T-cell (primary cell): Measurements from ENCODE around the gene DSE. TPM values are rescaled to one million over a fixed set of nuclear protein-coding genes. Genes with fewer than 3 reads are reported as not detected.

ENCODE experiments used
- ATAC-seq, 4 experiments: fragments of 200-7000 bp in 3 of 4; fragments of 150-1000 bp in 1 of 4; cut with Tn5 transposase; replicated peaks in 1 of 4; 1 replicate in 3 of 4; 2 replicates in 1 of 4; pipeline ENCODE4 v1.10.0; 2021; ENCODE audit warnings: moderate library complexity in 3 of 4, mild to moderate bottlenecking in 2 of 4, moderate number of reproducible peaks in 1 of 4
- CTCF ChIA-PET, 2 donors: fragments of 300-600 bp; sonication (Branson Sonifier 250); formaldehyde crosslinking; loops; one replicate each; lab custom pipeline; 2022; ENCODE audit warnings: antibody characterized with exemption in 2 of 2; lab: Charles Lee
- POLR2A ChIA-PET, 2 donors: fragments of 300-600 bp; sonication (Branson Sonifier 250); formaldehyde crosslinking; loops; one replicate each; lab custom pipeline; 2022; ENCODE audit warnings: antibody characterized with exemption in 2 of 2; lab: Charles Lee
- DNase-seq, 35 experiments: peaks; one replicate each; pipeline versions ENCODE4 v3.0.0 to v3.0.0-alpha.2; 2013 to 2023
- H3K27ac ChIP-seq: one replicate; pipeline ENCODE4 v1.5.1; 2013; ENCODE audit warnings: low read length
- H3K27me3 ChIP-seq, 2 experiments: replicated peaks in 1 of 2; 1 replicate in 1 of 2; 2 replicates in 1 of 2; pipeline versions ENCODE4 v1.6.1 to v1.7.0; 2013; ENCODE audit warnings: low read length in 1 of 2, mixed read lengths in 1 of 2; ENCODE audit not compliant: control insufficient read depth in 2 of 2, insufficient read depth in 2 of 2; ENCODE audit errors: extremely low read depth in 1 of 2
- H3K36me3 ChIP-seq, 2 donors: 1 replicate in 1 of 2; 2 replicates in 1 of 2; pipeline versions ENCODE4 v1.6.1 to v1.7.0; 2013; ENCODE audit warnings: low read length in 1 of 2; ENCODE audit not compliant: control insufficient read depth in 2 of 2, insufficient read depth in 1 of 2; ENCODE audit errors: extremely low read depth in 1 of 2
- H3K4me1 ChIP-seq, 2 experiments: 1 replicate in 1 of 2; 2 replicates in 1 of 2; pipeline versions ENCODE4 v1.6.1 to v1.7.0; 2013; ENCODE audit warnings: low read length in 2 of 2, mixed read lengths in 1 of 2; ENCODE audit not compliant: insufficient read depth in 2 of 2, control insufficient read depth in 1 of 2; ENCODE audit errors: extremely low read depth in 1 of 2
- H3K4me3 ChIP-seq, 2 donors: 1 replicate in 1 of 2; 2 replicates in 1 of 2; pipeline versions ENCODE4 v1.5.1 to v1.7.0; 2013; ENCODE audit warnings: mild to moderate bottlenecking in 2 of 2, low read length in 1 of 2, moderate library complexity in 1 of 2; ENCODE audit not compliant: control insufficient read depth in 1 of 2; ENCODE audit errors: extremely low read depth in 1 of 2
- H3K9me3 ChIP-seq: 2 replicates; pipeline ENCODE4 v1.7.0; 2013
- H3K27ac Mint-ChIP-seq, 2 donors: one replicate each; pipeline ENCODE4 v1.8.0; 2020 to 2021; ENCODE audit warnings: mild to moderate bottlenecking in 2 of 2, mixed read lengths in 2 of 2
- H3K27me3 Mint-ChIP-seq, 2 donors: one replicate each; pipeline ENCODE4 v1.8.0; 2021 to 2022; ENCODE audit warnings: mixed read lengths in 2 of 2
- H3K36me3 Mint-ChIP-seq: one replicate; pipeline ENCODE4 v1.8.0; 2021; ENCODE audit warnings: mixed read lengths
- H3K4me1 Mint-ChIP-seq, 3 donors: one replicate each; pipeline ENCODE4 v1.8.0; 2020 to 2022; ENCODE audit warnings: mixed read lengths in 3 of 3, mild to moderate bottlenecking in 1 of 3
- H3K4me3 Mint-ChIP-seq, 3 donors: one replicate each; pipeline ENCODE4 v1.8.0; 2020 to 2022; ENCODE audit warnings: mild to moderate bottlenecking in 3 of 3, mixed read lengths in 3 of 3, moderate library complexity in 3 of 3
- H3K9me3 Mint-ChIP-seq, 3 donors: one replicate each; pipeline ENCODE4 v1.8.0; 2020 to 2022; ENCODE audit warnings: mixed read lengths in 3 of 3
- WGBS: methylation state at CpG from one replicate; pipeline ENCODE4 v1.1.5; 2013; ENCODE audit warnings: missing lambda C conversion rate; ENCODE audit not compliant: insufficient coverage; 5-methylcytosine and 5-hydroxymethylcytosine counted together
- total RNA-seq, 35 experiments: library from RNA in 6 of 35; stranded (reverse) in 6 of 35; fragments of 120-200 nt in 1 of 35; gene quantifications; one replicate each; pipeline versions ENCODE4 v1.2.1 to v1.2.4 and lab custom pipeline; 2013 to 2026

Gene DSE
- total RNA-seq, 5 donors from 2014 or later (not counting 1 experiment from before 2014, with no cell fraction given), result 5.9 to 9.3 (median 7.4) TPM

DNA sequence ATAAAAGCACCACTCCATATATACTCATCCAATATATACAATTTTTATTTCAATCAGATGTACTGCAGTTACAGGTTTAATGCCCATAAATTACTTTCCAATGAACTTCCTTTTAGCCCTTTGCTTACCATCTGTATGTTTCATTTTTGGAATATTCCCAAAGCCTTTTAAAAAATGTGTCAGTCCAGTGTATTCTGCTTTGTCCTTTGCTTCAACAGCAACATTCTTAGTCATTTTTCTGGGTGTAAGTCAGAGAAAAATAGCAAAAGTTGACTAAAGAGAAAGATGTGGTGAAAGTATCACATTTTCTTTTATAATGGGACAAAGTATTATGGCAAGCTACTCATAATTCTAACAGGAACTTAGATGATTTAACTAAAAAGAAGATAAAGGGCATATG lies 15.2 kb downstream of the DSE start:
- peaks cover 0 to 11% of the 10 kb centered on the region in 2 donors for H3K27me3 Mint-ChIP-seq
- no peaks in the 10 kb centered on the region for H3K27me3 ChIP-seq
- H3K36me3 ChIP-seq, result no peaks in the 10 kb centered on the region
- H3K4me3 Mint-ChIP-seq, result no peak overlapping the region
- no peaks in the 10 kb centered on the region for H3K4me1 ChIP-seq
- no peaks in the 10 kb centered on the region for H3K9me3 Mint-ChIP-seq
- ATAC-seq, result no peak
- H3K9me3 ChIP-seq, result no peaks in the 10 kb centered on the region
- no peaks in the 10 kb centered on the region for H3K36me3 Mint-ChIP-seq
- ChIA-PET CTCF (no interaction called here), POLR2A (no interaction called here)
- DNase-seq, result no peak
- no peak overlapping the region for H3K27ac Mint-ChIP-seq
- H3K4me3 ChIP-seq, result no peak overlapping the region
- H3K27ac ChIP-seq, result no peak overlapping the region
- H3K4me1 Mint-ChIP-seq, result peaks cover 0 to 22% (median 13%) of the 10 kb centered on the region in 3 donors

DNA sequence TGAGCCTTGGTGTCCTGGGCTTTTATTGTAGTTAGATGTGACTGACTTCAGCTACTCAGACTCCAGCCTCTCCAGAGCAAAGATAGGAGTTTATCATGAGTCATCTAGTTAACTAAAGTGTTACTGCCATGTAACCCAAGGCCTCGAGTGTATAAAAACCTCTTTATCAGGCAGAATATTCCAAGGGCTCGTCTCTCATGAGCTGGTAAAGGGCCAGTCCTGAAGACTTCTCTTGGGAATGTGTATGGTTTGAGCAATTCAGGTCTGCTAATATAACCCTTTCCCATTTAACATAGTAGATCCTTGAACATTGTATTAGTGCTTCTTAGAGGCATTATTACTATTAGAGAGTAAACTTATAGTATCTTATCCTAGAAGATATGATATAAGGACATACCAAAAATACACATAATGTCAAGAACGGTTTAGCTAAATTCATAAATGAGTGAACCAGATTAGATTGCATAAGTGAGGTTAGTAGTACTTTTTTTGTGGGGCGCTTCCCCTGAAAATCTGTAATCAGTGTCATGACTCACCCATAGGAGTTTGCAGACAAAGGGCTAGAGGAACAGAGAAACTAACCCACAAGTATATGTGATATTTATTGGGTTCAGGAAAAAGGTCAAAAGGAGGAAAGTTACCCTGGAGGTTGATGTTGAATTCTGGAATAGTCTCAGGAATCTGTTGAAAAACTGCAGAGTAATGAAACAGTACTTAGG lies 16.0 kb downstream of the DSE start:
- Histone ChIP-seq H3K4me3 (no peak overlapping the region), H3K27me3 (no peaks in the 10 kb centered on the region), H3K36me3 (no peaks in the 10 kb centered on the region), H3K9me3 (no peaks in the 10 kb centered on the region), H3K4me1 (no peaks in the 10 kb centered on the region), H3K27ac (peak overlapping the region; percentile 25)
- H3K27me3 Mint-ChIP-seq, result peaks cover 0 to 7% of the 10 kb centered on the region in 2 donors
- no peak for ATAC-seq
- H3K4me3 Mint-ChIP-seq, result no peak overlapping the region
- H3K27ac Mint-ChIP-seq, result peak overlapping the region; percentile 24 to 68
- DNase-seq, result no peak
- POLR2A ChIA-PET, result no interaction called here
- CTCF ChIA-PET, result no interaction called here
- peaks cover 0 to 24% (median 13%) of the 10 kb centered on the region in 3 donors for H3K4me1 Mint-ChIP-seq
- no CpG with 5 or more reads among the region's 4 CpGs for WGBS
- H3K9me3 Mint-ChIP-seq, result no peaks in the 10 kb centered on the region
- H3K36me3 Mint-ChIP-seq, result no peaks in the 10 kb centered on the region

DNA sequence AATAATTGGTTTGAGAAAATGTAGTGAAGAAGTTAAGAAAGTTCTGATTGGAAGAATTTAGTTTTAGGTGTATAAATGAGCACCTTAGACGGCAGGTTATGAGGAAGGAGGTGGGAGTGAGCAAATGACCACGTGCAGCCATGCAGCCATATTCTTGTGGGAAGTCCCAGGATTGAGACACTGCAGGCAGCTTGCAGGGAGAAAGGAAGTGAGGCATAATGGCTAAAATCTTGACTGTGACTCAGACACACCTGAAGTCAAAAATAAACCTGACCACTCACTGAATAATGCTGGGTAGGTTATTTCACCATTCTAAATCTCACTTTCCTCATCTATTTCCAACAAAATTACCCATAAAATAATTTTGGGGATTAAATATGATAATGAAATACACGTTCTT lies 16.6 kb downstream of the DSE start:
- CTCF ChIA-PET, result no interaction called here
- Mint-ChIP-seq H3K9me3 (no peaks in the 10 kb centered on the region), H3K4me3 (no peak overlapping the region), H3K27ac (peak overlapping the region; percentile 24 to 68), H3K36me3 (no peaks in the 10 kb centered on the region), H3K4me1 (peaks cover 5 to 29% (median 18%) of the 10 kb centered on the region in 3 donors), H3K27me3 (peaks cover 0 to 7% of the 10 kb centered on the region in 2 donors)
- peaks cover 0 to 4% of the 10 kb centered on the region in 2 experiments for H3K4me1 ChIP-seq
- 62% methylated on average over 2 of the region's 3 CpGs for WGBS
- H3K27ac ChIP-seq, result no peak overlapping the region
- DNase-seq (peak in 1 of 35 experiments; percentile 10), ATAC-seq (no peak)
- H3K27me3 ChIP-seq, result no peaks in the 10 kb centered on the region
- no peaks in the 10 kb centered on the region for H3K9me3 ChIP-seq
- H3K4me3 ChIP-seq, result no peak overlapping the region
- POLR2A ChIA-PET, result no interaction called here
- H3K36me3 ChIP-seq, result no peaks in the 10 kb centered on the region

- no CpG with 5 or more reads among the region's 3 CpGs for WGBS
- POLR2A ChIA-PET, result no interaction called here
Observed at GRCh38 chr6:116388924-116389323, 18.2 kb downstream of the DSE start.

DNA sequence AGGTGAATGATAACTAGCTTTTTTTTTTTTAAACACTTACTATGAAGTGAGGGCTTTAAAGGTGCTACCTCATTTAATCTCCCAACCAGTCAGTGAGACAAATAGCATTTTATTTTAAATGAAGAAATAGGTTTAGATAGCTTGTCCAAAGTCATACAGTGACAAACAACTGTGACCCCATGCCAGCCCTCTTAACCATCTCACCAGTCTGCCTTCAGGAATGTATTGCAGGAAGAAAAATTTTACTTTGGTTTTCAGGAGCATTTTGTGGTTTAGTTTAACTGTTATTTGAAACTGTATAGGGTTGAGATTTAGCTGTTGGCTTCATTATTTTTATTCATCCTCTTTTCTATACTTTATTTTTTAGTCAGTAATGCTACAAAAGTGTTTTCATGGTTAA lies 18.6 kb downstream of the DSE start:
- no peak overlapping the region for H3K4me3 ChIP-seq
- Mint-ChIP-seq H3K4me1 (peaks cover 18 to 44% (median 30%) of the 10 kb centered on the region in 3 donors), H3K27ac (peak overlapping the region; percentile 30 to 56), H3K36me3 (no peaks in the 10 kb centered on the region), H3K9me3 (no peaks in the 10 kb centered on the region), H3K27me3 (peaks cover 0 to 7% of the 10 kb centered on the region in 2 donors), H3K4me3 (no peak overlapping the region)
- H3K4me1 ChIP-seq, result peaks cover 0 to 9% of the 10 kb centered on the region in 2 experiments
- ATAC-seq, result no peak
- H3K27ac ChIP-seq, result peak overlapping the region; percentile 21
- no peaks in the 10 kb centered on the region for H3K27me3 ChIP-seq
- no peaks in the 10 kb centered on the region for H3K36me3 ChIP-seq
- DNase-seq, result no peak
- no peaks in the 10 kb centered on the region for H3K9me3 ChIP-seq
- ChIA-PET POLR2A (interaction anchor here in 1 of 2 donors (0.6 kb wide), 2 partner anchors 9 to 119 kb away, joined by 3 read pairs; no protein-coding TSS in a partner anchor), CTCF (interaction anchor here in 1 of 2 donors (1.1 to 1.3 kb wide), 2 partner anchors 102 to 120 kb away, joined by 3 read pairs; no protein-coding TSS in a partner anchor)

More at GRCh38 chr6:116388924-116389323, 18.2 kb downstream of the DSE start:
- Mint-ChIP-seq H3K4me1 (peaks cover 18 to 44% (median 30%) of the 10 kb centered on the region in 3 donors), H3K27ac (peak overlapping the region; percentile 30 to 56), H3K9me3 (no peaks in the 10 kb centered on the region), H3K27me3 (peaks cover 0 to 7% of the 10 kb centered on the region in 2 donors), H3K4me3 (no peak overlapping the region), H3K36me3 (no peaks in the 10 kb centered on the region)
- no peak for DNase-seq
- Histone ChIP-seq H3K27ac (peak overlapping the region; percentile 21), H3K9me3 (no peaks in the 10 kb centered on the region), H3K4me3 (no peak overlapping the region), H3K36me3 (no peaks in the 10 kb centered on the region), H3K4me1 (peaks cover 0 to 9% of the 10 kb centered on the region in 2 experiments), H3K27me3 (no peaks in the 10 kb centered on the region)
- no peak for ATAC-seq
- CTCF ChIA-PET, result interaction anchor here in 1 of 2 donors (1.1 to 1.3 kb wide), 2 partner anchors 102 to 119 kb away, joined by 3 read pairs; no protein-coding TSS in a partner anchor

- CTCF ChIA-PET, result no interaction called here
- POLR2A ChIA-PET, result no interaction called here
- 60% methylated on average over 1 of the region's 4 CpGs for WGBS
- peaks cover 18 to 47% (median 30%) of the 10 kb centered on the region in 3 donors for H3K4me1 Mint-ChIP-seq
- Histone ChIP-seq H3K36me3 (no peaks in the 10 kb centered on the region), H3K27me3 (no peaks in the 10 kb centered on the region), H3K9me3 (no peaks in the 10 kb centered on the region), H3K27ac (peak overlapping the region; percentile 40), H3K4me3 (no peak overlapping the region), H3K4me1 (peaks cover 0 to 9% of the 10 kb centered on the region in 2 experiments)
- H3K27me3 Mint-ChIP-seq, result no peaks in the 10 kb centered on the region
- no peak for ATAC-seq
- no peaks in the 10 kb centered on the region for H3K9me3 Mint-ChIP-seq
- no peak overlapping the region for H3K4me3 Mint-ChIP-seq
- no peaks in the 10 kb centered on the region for H3K36me3 Mint-ChIP-seq
- peak in 1 of 35 experiments; percentile 14 for DNase-seq
- no peak overlapping the region for H3K27ac Mint-ChIP-seq
Observed at GRCh38 chr6:116390581-116390980, 19.8 kb downstream of the DSE start.
